Measurements from ENCODE around the gene HYLS1. TPM values are rescaled to one million over a fixed set of nuclear protein-coding genes. Genes with fewer than 3 reads are reported as not detected.

HYLS1 gene
- polyA plus RNA-seq, 1 experiment = 7.0 TPM

DNA sequence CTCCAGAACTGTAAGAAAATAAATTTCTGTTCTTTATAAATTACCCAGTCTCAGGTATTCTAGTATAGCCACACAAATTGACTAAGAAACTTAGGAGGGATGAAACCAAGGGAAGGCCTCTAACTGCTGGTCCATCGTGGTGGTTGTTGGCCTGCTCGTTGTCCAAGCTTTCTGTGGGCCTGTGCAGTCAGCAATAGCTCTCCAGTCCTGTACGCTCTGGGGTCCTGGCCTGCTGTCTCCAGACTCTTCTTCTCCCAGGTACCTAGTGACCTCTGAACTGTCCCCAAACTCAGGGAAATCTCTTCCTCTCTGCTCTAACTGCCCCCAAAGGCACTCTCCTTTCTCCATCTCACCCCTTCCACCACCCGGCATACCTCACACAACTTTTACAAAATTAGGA is 52.7 kb downstream of the HYLS1 start:
- TF ChIP-seq, protein P1, sequence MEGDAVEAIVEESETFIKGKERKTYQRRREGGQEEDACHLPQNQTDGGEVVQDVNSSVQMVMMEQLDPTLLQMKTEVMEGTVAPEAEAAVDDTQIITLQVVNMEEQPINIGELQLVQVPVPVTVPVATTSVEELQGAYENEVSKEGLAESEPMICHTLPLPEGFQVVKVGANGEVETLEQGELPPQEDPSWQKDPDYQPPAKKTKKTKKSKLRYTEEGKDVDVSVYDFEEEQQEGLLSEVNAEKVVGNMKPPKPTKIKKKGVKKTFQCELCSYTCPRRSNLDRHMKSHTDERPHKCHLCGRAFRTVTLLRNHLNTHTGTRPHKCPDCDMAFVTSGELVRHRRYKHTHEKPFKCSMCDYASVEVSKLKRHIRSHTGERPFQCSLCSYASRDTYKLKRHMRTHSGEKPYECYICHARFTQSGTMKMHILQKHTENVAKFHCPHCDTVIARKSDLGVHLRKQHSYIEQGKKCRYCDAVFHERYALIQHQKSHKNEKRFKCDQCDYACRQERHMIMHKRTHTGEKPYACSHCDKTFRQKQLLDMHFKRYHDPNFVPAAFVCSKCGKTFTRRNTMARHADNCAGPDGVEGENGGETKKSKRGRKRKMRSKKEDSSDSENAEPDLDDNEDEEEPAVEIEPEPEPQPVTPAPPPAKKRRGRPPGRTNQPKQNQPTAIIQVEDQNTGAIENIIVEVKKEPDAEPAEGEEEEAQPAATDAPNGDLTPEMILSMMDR (IDR thresholded peaks at IDR 0.05; ENCODE audit: low read depth, low read length) = no peak
- CTCF ChIA-PET = interaction anchor here (0.5 to 1.9 kb wide), 6 partner anchors 12 to 254 kb away, joined by 3 to 4 read pairs (median 4); no protein-coding TSS in a partner anchor
- Histone ChIP-seq H3K27me3 (ENCODE audit: control insufficient read depth, insufficient read depth, low read length) (peaks cover 31% of the 10 kb centered on the region), H3K27ac (ENCODE audit: low read depth, low read length) (no peak overlapping the region), H3K9me3 (ENCODE audit: control insufficient read depth, insufficient read depth, low read length) (no peaks in the 10 kb centered on the region), H3K4me3 (ENCODE audit: low read depth, low read length) (no peak overlapping the region)
- POLR2A ChIA-PET = interaction anchor here (0.7 kb wide), 1 partner anchor 37 kb away, joined by 3 read pairs; the partner anchor contains the start of gene PUS3
- no peak for DNase-seq (ENCODE audit: low read depth, low spot score)

DNA sequence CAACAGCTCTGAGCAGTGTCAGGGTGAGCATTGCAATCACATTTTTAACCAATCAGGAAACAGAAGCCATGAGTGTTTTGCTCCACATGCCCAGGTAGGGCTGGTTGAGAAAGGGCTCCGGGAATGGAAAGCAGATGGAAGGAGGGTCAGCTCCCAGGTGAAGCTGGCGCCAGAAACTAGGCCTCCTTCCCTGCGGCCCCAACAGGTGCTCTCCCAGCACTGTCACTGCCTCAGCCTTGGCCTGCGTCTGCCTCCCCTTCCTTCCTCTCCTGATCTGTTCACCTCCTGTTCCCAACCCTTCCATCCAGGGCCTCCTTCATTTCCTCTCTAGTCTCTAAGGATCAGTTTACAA is 53.8 kb downstream of the HYLS1 start:
- H3K9me3 ChIP-seq (ENCODE audit: control insufficient read depth, insufficient read depth, low read length) = no peaks in the 10 kb centered on the region
- ChIA-PET POLR2A (no interaction called here), CTCF (interaction anchor here (0.7 to 3.4 kb wide), 5 partner anchors 9 to 252 kb away, joined by 3 to 42 read pairs (median 3); no protein-coding TSS in a partner anchor)
- peaks cover 24% of the 10 kb centered on the region for H3K27me3 ChIP-seq (ENCODE audit: control insufficient read depth, insufficient read depth, low read length)
- H3K27ac ChIP-seq (ENCODE audit: low read depth, low read length) = no peak overlapping the region
- no peak overlapping the region for H3K4me3 ChIP-seq (ENCODE audit: low read depth, low read length)
- DNase-seq (ENCODE audit: low read depth, low spot score) = no peak
- TF ChIP-seq, protein P1 (IDR thresholded peaks at IDR 0.05; ENCODE audit: low read depth, low read length) = no peak

DNA sequence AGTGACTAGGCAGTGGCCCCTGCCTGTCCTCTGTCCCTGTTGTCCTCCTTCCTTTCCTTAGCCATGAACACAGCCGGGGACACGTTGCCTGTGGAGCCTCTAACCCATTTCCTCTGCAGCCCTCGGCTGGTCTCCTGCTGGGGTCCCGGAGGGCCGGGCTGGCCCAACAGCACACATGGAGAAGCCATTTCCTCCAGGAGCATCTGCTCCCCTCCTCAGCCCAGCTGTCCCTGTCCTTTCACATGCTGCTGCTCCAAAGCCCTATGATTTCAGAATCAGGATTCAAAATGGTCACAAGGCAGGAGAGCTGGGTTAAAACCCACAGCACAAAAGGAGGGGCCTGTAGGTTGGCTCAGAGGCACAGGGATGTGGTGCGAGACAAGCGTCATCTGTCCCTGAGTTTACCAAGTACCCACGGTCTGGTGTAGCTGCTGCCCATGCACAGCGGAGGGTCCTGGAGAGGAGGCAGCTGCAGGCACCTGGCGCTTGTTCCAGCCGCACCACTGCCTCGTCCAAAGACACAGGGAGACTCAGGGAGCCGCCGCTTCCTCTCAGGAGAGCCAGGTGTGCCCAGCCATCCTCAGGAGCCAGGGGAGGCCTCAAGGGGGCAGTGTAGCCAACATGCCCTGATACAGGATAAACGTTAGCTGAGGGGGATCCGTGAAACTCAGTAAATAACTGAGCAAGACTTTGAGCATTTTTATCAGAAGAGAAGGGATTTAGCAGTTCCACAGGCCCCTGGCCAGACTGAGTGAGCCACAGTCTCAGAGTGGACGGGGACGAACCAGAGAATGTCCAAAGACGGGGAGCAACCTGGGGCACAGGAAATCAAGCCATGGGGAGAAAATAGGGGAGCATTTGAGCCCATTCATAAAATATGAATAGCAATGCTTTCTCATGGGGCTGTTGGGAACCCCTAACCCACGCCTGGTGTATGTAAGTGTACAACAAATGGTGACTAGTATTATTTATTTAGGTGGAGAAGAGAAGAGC is 54.4 kb downstream of the HYLS1 start:
- TF ChIP-seq, protein P1 (IDR thresholded peaks at IDR 0.05; ENCODE audit: low read depth, low read length) = peak; percentile 67
- Histone ChIP-seq H3K4me3 (ENCODE audit: low read depth, low read length) (no peak overlapping the region), H3K9me3 (ENCODE audit: control insufficient read depth, insufficient read depth, low read length) (no peaks in the 10 kb centered on the region), H3K27me3 (ENCODE audit: control insufficient read depth, insufficient read depth, low read length) (peaks cover 22% of the 10 kb centered on the region), H3K27ac (ENCODE audit: low read depth, low read length) (no peak overlapping the region)
- CTCF ChIA-PET = interaction anchor here (0.7 to 3.4 kb wide), 8 partner anchors 10 to 256 kb away, joined by 3 to 42 read pairs (median 6); no protein-coding TSS in a partner anchor
- POLR2A ChIA-PET = no interaction called here
- no peak for DNase-seq (ENCODE audit: low read depth, low spot score)

DNA sequence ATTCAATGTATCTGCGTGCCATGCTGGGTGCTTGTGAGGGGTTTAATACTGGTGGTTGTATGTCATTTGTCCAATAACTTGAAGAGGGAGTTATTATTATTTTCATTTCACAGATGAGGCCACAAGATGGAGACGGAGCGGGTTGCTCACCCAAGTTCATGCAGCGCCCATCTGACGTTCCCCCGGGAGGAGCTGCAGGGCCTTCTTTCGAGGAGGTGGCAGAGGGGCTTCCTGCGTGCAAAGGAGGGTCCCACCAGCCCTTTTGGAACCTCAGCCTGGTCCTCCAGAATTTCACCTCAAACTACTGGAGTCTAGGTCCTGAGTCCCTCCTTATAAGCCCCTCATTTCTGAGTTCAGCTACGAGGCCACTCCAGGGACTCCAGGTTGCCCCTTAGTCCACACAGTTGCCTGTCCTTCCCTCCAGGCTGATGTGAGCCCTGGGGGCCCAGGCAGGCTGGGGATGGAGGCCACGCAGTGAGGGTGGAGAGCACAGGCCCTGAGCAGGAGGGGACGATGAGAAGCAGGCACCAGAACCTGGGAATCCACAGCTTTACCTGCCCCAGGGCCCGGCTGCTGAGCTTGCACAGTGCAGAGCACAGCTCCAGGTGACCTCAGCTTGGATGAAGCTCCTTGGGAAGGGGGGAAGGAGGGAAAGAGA is 55.4 kb downstream of the HYLS1 start:
- DNase-seq (ENCODE audit: low read depth, low spot score) = no peak
- H3K4me3 ChIP-seq (ENCODE audit: low read depth, low read length) = no peak overlapping the region
- H3K27me3 ChIP-seq (ENCODE audit: control insufficient read depth, insufficient read depth, low read length) = peaks cover 22% of the 10 kb centered on the region
- ChIA-PET POLR2A (no interaction called here), CTCF (interaction anchor here (0.6 to 3.4 kb wide), 6 partner anchors 15 to 353 kb away, joined by 3 to 42 read pairs (median 8); no protein-coding TSS in a partner anchor)
- TF ChIP-seq, protein P1 (IDR thresholded peaks at IDR 0.05; ENCODE audit: low read depth, low read length) = no peak
- H3K27ac ChIP-seq (ENCODE audit: low read depth, low read length) = no peak overlapping the region
- no peaks in the 10 kb centered on the region for H3K9me3 ChIP-seq (ENCODE audit: control insufficient read depth, insufficient read depth, low read length)

All from AG04450 (cell line).